Stimulated activated CD8-positive, alpha-beta memory T cell treated with anti-CD3 and anti-CD28 coated beads, Interleukin-4, amount 100 ng/mL, for 24 hours (primary cell): ENCODE measurements around the gene FAM32A.
"Not testable (repeated sequence)": the region's sequence is repeated elsewhere in the genome, so short reads cannot be mapped to it uniquely, and the experiment has no call there.

Experiments used
- DNase-seq: peaks from one replicate; pipeline ENCODE4 v3.0.0-alpha.2; 2020; ENCODE audit warnings: low read depth

FAM32A gene

GRCh38 chr19:16164222-16164890 lies 20.9 kb upstream of the FAM32A start:
- no peak for DNase-seq

- DNase-seq: no peak
These were observed 18.8 kb upstream of the FAM32A start for GRCh38 chr19:16166417-16166816.

- no peak for DNase-seq
These were observed 18.2 kb upstream of the FAM32A start for GRCh38 chr19:16167055-16167454.

- no peak for DNase-seq
These were observed 16.6 kb upstream of the FAM32A start for GRCh38 chr19:16168465-16169081.

- DNase-seq: no peak
These were observed 15.1 kb upstream of the FAM32A start for GRCh38 chr19:16170134-16170533.

GRCh38 chr19:16175954-16176353 lies 9.3 kb upstream of the FAM32A start:
- DNase-seq: no peak

GRCh38 chr19:16178866-16179265 lies 6.3 kb upstream of the FAM32A start:
- DNase-seq: not testable (repeated sequence)

GRCh38 chr19:16180611-16181010 lies 4.6 kb upstream of the FAM32A start:
- DNase-seq: no peak

- DNase-seq: no peak
These were observed 516 bp upstream of the FAM32A start for GRCh38 chr19:16184665-16185122.

GRCh38 chr19:16185768-16186123 lies 536 bp downstream of the FAM32A start:
- no peak for DNase-seq

GRCh38 chr19:16188521-16188920 lies 3.3 kb downstream of the FAM32A start:
- DNase-seq: no peak

GRCh38 chr19:16190198-16190597 lies 5.0 kb downstream of the FAM32A start:
- DNase-seq: no peak

- no peak for DNase-seq
These were observed 5.5 kb downstream of the FAM32A start for GRCh38 chr19:16190736-16191135.

GRCh38 chr19:16191216-16191908 lies 6.2 kb downstream of the FAM32A start:
- DNase-seq: no peak

GRCh38 chr19:16193466-16193865 lies 8.3 kb downstream of the FAM32A start:
- DNase-seq: no peak

GRCh38 chr19:16197188-16197621 lies 12.0 kb downstream of the FAM32A start:
- no peak for DNase-seq

GRCh38 chr19:16197622-16198369 lies 12.6 kb downstream of the FAM32A start, which contains the start of gene AP1M1:
Gene AP1M1, plus strand, starts transcription at chr19:16197911. Its CDS starts 116 bp downstream, at chr19:16198027.
- peak; percentile 99 for DNase-seq

- no peak for DNase-seq
These were observed 13.1 kb downstream of the FAM32A start for GRCh38 chr19:16198370-16198651.

GRCh38 chr19:16199275-16199932 lies 14.2 kb downstream of the FAM32A start:
- no peak for DNase-seq

- DNase-seq: no peak
These were observed 15.1 kb downstream of the FAM32A start for GRCh38 chr19:16200038-16201010.

- no peak for DNase-seq
These were observed 15.8 kb downstream of the FAM32A start for GRCh38 chr19:16201011-16201391.
